Endothelial cell of umbilical vein (primary cell): ENCODE results near the gene MECR. TPM values are rescaled to one million over a fixed set of nuclear protein-coding genes. Genes with fewer than 3 reads are reported as not detected.

Experiments used
- BruUV-seq: library from RNA; stranded (reverse); fragments of 400-500 nt; replicated peaks from 2 replicates; lab custom pipeline; 2021; lab: Mats Ljungman, UMichigan
- CTCF ChIA-PET: fragments of 300-600, 350-600 bp; sonication (Branson Sonifier 250); formaldehyde crosslinking; loops from one replicate; lab custom pipeline; 2021; ENCODE audit warnings: antibody characterized with exemption, inconsistent platforms; lab: Charles Lee
- POLR2A ChIA-PET: fragments of 300-600, 350-600 bp; sonication (Branson Sonifier 250); formaldehyde crosslinking; loops from one replicate; lab custom pipeline; 2021; ENCODE audit warnings: antibody characterized with exemption, inconsistent platforms; lab: Charles Lee
- DNase-seq: peaks from one replicate; pipeline ENCODE4 v3.0.0-alpha.2; 2011; ENCODE audit warnings: low read depth, low spot score
- FAIRE-seq: peaks from 2 replicates; lab custom pipeline; 2011; peaks lifted over from hg19 to GRCh38; lab: Jason Lieb, UNC
- H2AFZ ChIP-seq: 2 replicates; pipeline ENCODE4 v1.6.0; 2012; ENCODE audit warnings: low read depth, low read length, control low read depth, inconsistent platforms
- H3K27ac ChIP-seq: 2 replicates; pipeline ENCODE4 v1.5.1; 2011; ENCODE audit warnings: low read depth, mild to moderate bottlenecking, control low read depth, low read length, moderate library complexity; ENCODE audit not compliant: insufficient read depth
- H3K27me3 ChIP-seq, 2 experiments: 2 replicates each; pipeline versions ENCODE4 v1.6.0 to v1.6.1; 2011; ENCODE audit warnings: low read length in 2 of 2, mixed read lengths in 1 of 2; ENCODE audit not compliant: control insufficient read depth in 2 of 2, insufficient read depth in 2 of 2
- H3K36me3 ChIP-seq, 2 experiments: 2 replicates in 1 of 2; 3 replicates in 1 of 2; pipeline ENCODE4 v1.5.1; 2011; ENCODE audit warnings: low read length in 2 of 2, mild to moderate bottlenecking in 1 of 2, moderate library complexity in 1 of 2; ENCODE audit not compliant: control insufficient read depth in 2 of 2, insufficient read depth in 2 of 2; ENCODE audit errors: extremely low read depth in 1 of 2
- H3K4me1 ChIP-seq: 3 replicates; pipeline ENCODE4 v1.5.1; 2011; ENCODE audit warnings: mild to moderate bottlenecking, low read length; ENCODE audit not compliant: control insufficient read depth, insufficient read depth; ENCODE audit errors: extremely low read depth
- H3K4me2 ChIP-seq: 2 replicates; pipeline ENCODE4 v1.6.1; 2011; ENCODE audit warnings: low read length, control low read depth, mixed read lengths; ENCODE audit not compliant: insufficient read depth
- H3K4me3 ChIP-seq, 3 experiments: fragments of 200-600 bp in 1 of 3; sonication (generic), shearing (Covaris generic) in 1 of 3; replicated peaks in 1 of 3; 2 replicates each; pipeline ENCODE4 v1.5.1; 2011 to 2016; ENCODE audit warnings: control low read depth in 3 of 3, low read length in 3 of 3, mild to moderate bottlenecking in 2 of 3, inconsistent platforms in 1 of 3, low read depth in 1 of 3, moderate library complexity in 1 of 3; ENCODE audit not compliant: insufficient read depth in 1 of 3
- H3K79me2 ChIP-seq: 2 replicates; pipeline ENCODE4 v1.6.0; 2012; ENCODE audit warnings: low read length, inconsistent platforms; ENCODE audit not compliant: control insufficient read depth, insufficient read depth
- H3K9ac ChIP-seq: replicated peaks from 2 replicates; pipeline ENCODE3; 2011; ENCODE audit warnings: low read length, control low read depth; ENCODE audit not compliant: insufficient read depth; ENCODE audit errors: extremely low read depth
- H3K9me1 ChIP-seq: replicated peaks from 3 replicates; pipeline ENCODE4 v1.6.0; 2011; ENCODE audit warnings: mild to moderate bottlenecking, low read length; ENCODE audit not compliant: control insufficient read depth, insufficient read depth; ENCODE audit errors: extremely low read depth
- H3K9me3 ChIP-seq: replicated peaks from 2 replicates; pipeline ENCODE4 v1.5.1; 2012; ENCODE audit warnings: low read length, inconsistent platforms; ENCODE audit not compliant: control insufficient read depth, insufficient read depth
- H4K20me1 ChIP-seq: replicated peaks from 2 replicates; pipeline ENCODE3; 2011; ENCODE audit warnings: mild to moderate bottlenecking, low read length; ENCODE audit not compliant: control insufficient read depth, insufficient read depth; ENCODE audit errors: extremely low read depth
- CTCF ChIP-seq, 2 donors: IDR thresholded peaks; 1 replicate in 1 of 2; 2 replicates in 1 of 2; pipeline ENCODE4 v1.5.1; 2011; ENCODE audit warnings: low read length in 2 of 2, mild to moderate bottlenecking in 2 of 2, moderate library complexity in 2 of 2, control low read depth in 1 of 2, inconsistent platforms in 1 of 2, low read depth in 1 of 2; ENCODE audit not compliant: insufficient read depth in 1 of 2; ENCODE audit errors: extremely low read depth in 1 of 2
- EZH2 ChIP-seq: IDR thresholded peaks from 2 replicates; pipeline ENCODE4 v1.6.1; 2012; ENCODE audit warnings: borderline replicate concordance, low read depth, mild to moderate bottlenecking, moderate library complexity, low read length, inconsistent platforms; ENCODE audit not compliant: severe bottlenecking
- GATA2 ChIP-seq: IDR thresholded peaks from 2 replicates; pipeline ENCODE4 v1.7.0; 2011; ENCODE audit warnings: low read depth, mild to moderate bottlenecking, moderate library complexity, mixed read lengths, low read length; ENCODE audit not compliant: insufficient read length, insufficient read depth
- JUN ChIP-seq: IDR thresholded peaks from 2 replicates; pipeline ENCODE4 v1.6.1; 2011; ENCODE audit warnings: borderline replicate concordance, low read depth; ENCODE audit not compliant: insufficient read length, insufficient read depth
- MAX ChIP-seq: IDR thresholded peaks from 2 replicates; pipeline ENCODE4 v1.6.1; 2011; ENCODE audit not compliant: insufficient read depth, insufficient read length
- MYC ChIP-seq: IDR thresholded peaks from one replicate; pipeline ENCODE4 v1.6.1; 2011; ENCODE audit warnings: mild to moderate bottlenecking, low read depth, low read length
- POLR2A ChIP-seq: IDR thresholded peaks from 2 replicates; pipeline ENCODE4 v1.6.1; 2012; ENCODE audit warnings: low read depth, mild to moderate bottlenecking, control low read depth, low read length
- POLR2AphosphoS5 ChIP-seq: IDR thresholded peaks from 2 replicates; pipeline ENCODE4 v1.6.1; 2012; ENCODE audit warnings: low read depth, mild to moderate bottlenecking, control low read depth, low read length, moderate library complexity; ENCODE audit not compliant: insufficient read depth
- dilution Hi-C: fragments of 300-500 bp; cut with MboI; formaldehyde crosslinking; loops from one replicate; pipeline ENCODE4 v1.15.0; 2019; ENCODE audit warnings: low sequenced_read_pairs; ENCODE audit not compliant: extremely low pct_ligation_motif_present
- intact Hi-C: fragments of 100-400 bp; cut with micrococcal nuclease; formaldehyde crosslinking; loops from one replicate; pipeline ENCODE4 v1.10.0; 2022
- polyA plus RNA-seq, 4 experiments: library from polyadenylated mRNA; depleted of rRNA in 3 of 4; stranded (reverse) in 3 of 4; unstranded in 1 of 4; fragments of >200 nt; gene quantifications; 2 replicates each; pipeline versions ENCODE4 v1.2.1 to v1.2.3, GENCODE V29; 2011 to 2012; ENCODE audit warnings: missing spikeins in 1 of 4
- total RNA-seq: library from RNA; stranded (reverse); gene quantifications from 2 replicates; pipeline ENCODE4 v1.2.3, GENCODE V29; 2021

MECR gene
- total and polyA plus RNA-seq, 2 donors (not counting 3 experiments of a cell fraction or from before 2014, with no cell fraction given): 24.6 to 30.1 TPM

- H3K9ac ChIP-seq: no peak overlapping the region
- no peak for FAIRE-seq
- no peak overlapping the region for H3K27ac ChIP-seq
- peaks cover 8% of the 10 kb centered on the region for H4K20me1 ChIP-seq
- intact Hi-C loops (no loop called here), dilution Hi-C loops (no loop called here)
- no TSS peak for BruUV-seq
- POLR2A ChIA-PET: no interaction called here
- no peaks in the 10 kb centered on the region for H3K27me3 ChIP-seq
- no peaks in the 10 kb centered on the region for H3K9me1 ChIP-seq
- TF ChIP-seq CTCF (IDR thresholded peaks at IDR 0.05; ENCODE audit: extremely low read depth in 1 of 2, insufficient read depth in 1 of 2, low read depth in 1 of 2, low read length in 2 of 2): no peak
- no peak for TF ChIP-seq POLR2A
- TF ChIP-seq POLR2AphosphoS5: no peak
- no peak for TF ChIP-seq MYC
- no peak for TF ChIP-seq GATA2
- TF ChIP-seq JUN: no peak
- TF ChIP-seq EZH2: no peak
- TF ChIP-seq MAX: no peak
- H3K9me3 ChIP-seq: no peaks in the 10 kb centered on the region
- no peak overlapping the region for H3K4me2 ChIP-seq
- H3K4me1 ChIP-seq: no peaks in the 10 kb centered on the region
- no peak overlapping the region for H3K4me3 ChIP-seq
- peaks cover 94% of the 10 kb centered on the region for H3K79me2 ChIP-seq
- DNase-seq: no peak
- CTCF ChIA-PET: no interaction called here
- H2AFZ ChIP-seq: no peak overlapping the region
- H3K36me3 ChIP-seq: peaks cover 12 to 20% of the 10 kb centered on the region in 2 experiments
These were observed 66.1 kb downstream of the MECR start for GRCh38 chr1:29164588-29164987.
